ENCODE measurements around the gene CUL9.

Gene CUL9

GRCh38 chr6:43231053-43231452 lies 49.1 kb downstream of the CUL9 start:
- no peak for DNase-seq

GRCh38 chr6:43231735-43232450 lies 49.9 kb downstream of the CUL9 start:
- DNase-seq = no peak

GRCh38 chr6:43235841-43236240 lies 53.8 kb downstream of the CUL9 start:
- DNase-seq = no peak

DNA sequence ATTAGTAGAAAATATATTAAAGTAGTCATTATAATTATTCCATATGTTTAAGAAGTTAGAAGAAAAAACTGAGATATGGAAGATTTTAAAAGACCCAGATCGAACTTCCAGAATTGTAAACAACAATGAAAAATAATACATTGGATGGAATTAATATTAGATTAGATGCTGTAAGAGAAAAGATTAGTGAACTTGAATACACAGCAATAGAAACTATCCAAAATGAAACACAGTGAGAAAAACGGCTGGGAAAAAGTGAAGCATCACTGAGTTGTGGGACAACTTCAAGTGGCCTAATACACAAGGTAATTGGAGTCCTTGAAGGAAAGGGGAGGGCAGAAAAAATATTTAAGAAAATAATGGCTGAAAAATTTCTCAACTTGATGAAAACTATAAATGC lies 57.1 kb downstream of the CUL9 start:
- DNase-seq = no peak

DNA sequence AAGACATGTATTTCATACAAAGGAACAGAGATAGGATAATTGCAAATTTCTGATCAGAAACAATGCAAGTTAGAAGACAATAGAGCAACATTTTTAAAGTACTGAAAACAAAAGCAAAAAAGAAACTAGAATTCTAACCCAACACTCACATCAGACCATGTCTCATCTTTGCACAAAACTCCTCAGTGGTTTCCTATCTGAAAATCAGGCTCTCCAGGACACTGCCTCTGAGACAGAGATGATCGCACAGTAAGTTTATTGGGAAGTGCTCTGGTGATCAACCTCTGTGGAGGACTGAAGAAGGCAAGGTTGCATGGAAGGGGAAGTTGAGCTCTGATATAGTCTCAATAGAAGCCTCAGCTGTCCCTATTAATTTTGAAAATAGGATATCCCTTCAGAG lies 59.0 kb downstream of the CUL9 start:
- DNase-seq = peak in 3 of 4 experiments; percentile 29 to 31 (median 31)

DNA sequence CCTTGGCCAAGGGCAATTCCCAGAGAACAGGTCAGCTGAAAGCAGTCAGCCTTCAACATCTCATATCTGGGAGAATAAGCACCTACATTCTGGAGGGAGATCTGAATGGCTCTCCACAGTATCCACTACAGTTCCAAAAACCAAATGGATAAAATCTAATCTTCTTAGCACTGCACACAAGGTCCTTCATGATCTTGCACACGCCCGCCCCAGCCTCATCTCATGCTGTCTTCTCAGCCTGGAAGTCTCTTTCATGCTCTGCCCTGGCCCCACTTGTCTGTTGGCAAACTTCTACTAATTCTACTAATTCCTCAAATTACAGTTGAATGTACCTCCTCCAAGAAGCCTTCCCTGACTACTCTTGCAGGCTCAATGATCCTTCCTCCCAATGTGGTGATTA lies 59.5 kb downstream of the CUL9 start:
- DNase-seq = no peak

DNA sequence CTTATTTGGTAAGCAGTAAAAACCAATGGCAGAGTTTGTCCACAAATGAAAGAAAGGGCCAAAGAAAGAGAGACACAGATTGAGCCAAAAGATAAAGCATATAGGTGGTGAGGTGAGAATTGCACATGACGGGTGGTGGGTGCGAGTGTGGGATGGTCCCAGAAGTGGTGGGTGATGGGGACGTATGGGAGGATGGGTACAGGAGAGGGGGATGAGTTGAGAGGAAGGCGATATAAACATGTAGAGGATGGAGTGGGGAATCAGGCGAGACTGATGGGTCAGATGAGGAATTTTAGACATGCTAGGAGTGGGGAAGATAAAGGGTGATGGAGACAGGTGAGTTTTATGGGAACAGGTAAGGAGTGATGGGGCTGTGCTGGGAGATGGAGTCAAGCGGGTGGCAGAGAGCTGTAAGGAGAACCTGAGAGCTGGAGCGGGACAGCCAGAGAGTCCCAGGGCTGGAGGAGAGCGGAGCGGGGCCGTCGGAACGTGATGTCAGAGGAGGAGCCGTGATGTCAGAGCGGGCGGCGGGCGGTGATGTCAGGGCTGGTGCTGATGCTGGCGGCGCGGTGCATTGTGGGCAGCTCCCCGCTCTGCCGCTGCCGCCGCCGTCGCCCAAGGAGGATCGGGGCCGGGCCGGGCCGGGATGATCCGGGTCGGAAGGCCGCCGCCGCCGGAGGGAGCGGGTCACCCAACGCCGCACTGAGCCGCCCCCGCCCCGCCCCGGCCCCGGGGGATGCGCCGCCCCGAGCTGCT lies 61.1 kb downstream of the CUL9 start, which contains the start of gene TTBK1:
TSS of gene TTBK1 (plus strand) at position 574 of the 756 bp plus-strand sequence. CDS start 3,180 bp downstream, outside the sequence.
- DNase-seq = no peak

DNA sequence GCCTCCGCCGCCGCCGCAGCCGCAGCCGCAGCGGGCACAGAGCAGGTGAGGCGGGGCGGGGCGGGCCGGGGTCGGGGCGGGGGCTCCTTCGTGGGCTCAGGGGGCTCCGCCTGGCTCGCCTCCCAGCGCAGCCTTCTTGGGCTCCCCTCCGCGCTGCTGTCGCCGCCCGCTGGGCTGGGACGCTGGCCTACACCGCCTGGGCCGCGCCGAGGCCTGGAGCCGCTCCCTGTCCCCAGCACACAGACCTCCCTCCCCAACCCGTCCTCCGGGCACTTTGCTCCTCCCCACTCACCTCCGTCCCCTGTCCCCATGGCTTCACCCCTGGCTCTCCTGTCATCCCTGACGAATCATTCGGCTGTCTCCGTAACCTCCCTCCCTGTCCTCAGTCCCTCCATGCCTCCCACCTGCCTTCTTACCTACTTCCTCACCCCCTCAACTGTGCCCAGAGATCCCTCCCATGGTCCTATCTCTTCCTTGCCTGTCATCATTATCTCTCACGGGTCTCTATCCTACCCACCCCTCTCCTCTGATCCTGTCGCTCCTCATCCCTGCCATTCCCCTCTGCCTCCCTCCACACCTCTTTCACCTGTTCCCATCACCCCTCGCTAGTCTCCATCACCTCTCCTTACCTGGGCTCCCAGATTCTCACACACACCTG lies 61.8 kb downstream of the CUL9 start:
- no peak for DNase-seq

GRCh38 chr6:43246301-43247113 lies 64.5 kb downstream of the CUL9 start:
- DNase-seq = peak; percentile 41 to 67 (median 54)

GRCh38 chr6:43247114-43247999 lies 65.4 kb downstream of the CUL9 start:
- peak; percentile 61 to 85 (median 74) for DNase-seq

DNA sequence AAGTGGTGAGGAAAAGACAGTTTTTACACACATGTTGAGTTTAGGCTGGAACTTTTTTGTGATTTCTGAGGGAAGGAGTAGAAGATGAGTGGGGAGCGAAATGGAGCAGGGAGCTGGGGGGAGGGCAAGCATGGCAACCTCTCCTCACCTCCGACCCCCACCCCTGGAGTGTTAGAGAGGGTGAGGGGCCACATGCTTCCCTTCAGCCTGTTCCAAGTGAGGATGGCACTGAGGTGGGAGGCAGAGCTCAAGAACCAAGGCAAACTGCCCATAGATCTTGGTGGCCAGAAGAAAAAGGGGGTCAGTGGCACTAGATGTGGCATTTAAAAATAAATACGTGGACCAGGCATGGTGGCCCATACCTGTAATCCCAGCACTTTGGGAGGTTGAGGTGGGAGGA lies 66.1 kb downstream of the CUL9 start:
- no peak for DNase-seq

- no peak for DNase-seq
Measured at GRCh38 chr6:43248791-43249190, 66.8 kb downstream of the CUL9 start.

DNA sequence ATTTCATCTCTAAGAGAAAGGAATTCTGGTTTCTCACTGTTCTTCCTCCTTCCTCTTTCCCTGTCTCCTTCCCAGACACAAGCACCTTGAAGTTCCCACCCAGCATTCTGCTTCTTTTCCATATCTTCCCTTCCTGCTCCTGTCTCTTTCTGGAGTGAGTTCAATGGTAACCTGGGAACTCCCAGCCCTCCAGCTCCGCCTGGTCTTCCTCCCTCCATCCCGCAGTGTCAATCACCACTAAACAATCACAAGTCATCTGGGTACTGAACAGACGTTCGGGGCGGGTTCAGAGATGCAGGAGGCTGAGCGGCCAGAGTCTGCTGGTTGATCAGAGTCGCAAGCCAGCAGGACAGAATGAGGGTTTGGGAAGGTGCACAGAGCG lies 69.0 kb downstream of the CUL9 start:
- peak in 1 of 4 experiments; percentile 21 for DNase-seq

GRCh38 chr6:43253401-43253800 lies 71.4 kb downstream of the CUL9 start:
- no peak for DNase-seq

DNA sequence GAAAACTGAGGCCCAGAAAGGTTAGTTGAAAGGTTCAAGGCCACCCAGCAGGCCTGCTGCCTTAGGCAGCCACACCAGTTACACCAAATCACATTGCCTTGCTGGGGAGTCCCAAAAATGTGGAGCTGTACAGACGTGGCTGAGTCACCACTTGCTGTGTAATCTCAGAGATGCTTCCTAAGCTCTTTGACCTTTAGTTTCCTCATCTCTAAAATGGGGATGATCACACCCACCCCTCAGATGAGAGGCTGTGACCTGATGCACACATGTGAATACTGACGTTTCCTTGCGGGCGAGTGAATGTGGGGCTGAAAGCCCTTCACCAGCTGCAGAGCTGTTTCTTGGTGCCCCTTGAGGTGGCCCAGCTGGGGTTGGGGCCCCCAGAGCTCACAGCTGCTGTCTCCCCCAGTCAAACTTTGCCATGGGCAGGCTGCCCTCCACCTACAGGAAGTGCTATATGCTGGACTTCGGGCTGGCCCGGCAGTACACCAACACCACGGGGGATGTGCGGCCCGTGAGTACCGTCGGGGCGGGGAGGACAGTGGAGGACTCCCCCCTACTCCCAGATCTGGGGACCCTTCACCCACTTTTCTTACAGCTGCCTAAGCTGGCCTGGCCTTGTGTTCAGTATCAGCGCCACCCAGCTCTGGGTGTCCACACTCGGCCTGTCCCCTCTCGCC lies 72.3 kb downstream of the CUL9 start:
- DNase-seq = peak; percentile 61 to 85 (median 74)

- DNase-seq = no peak
Measured at GRCh38 chr6:43254846-43255245, 72.8 kb downstream of the CUL9 start.

DNA sequence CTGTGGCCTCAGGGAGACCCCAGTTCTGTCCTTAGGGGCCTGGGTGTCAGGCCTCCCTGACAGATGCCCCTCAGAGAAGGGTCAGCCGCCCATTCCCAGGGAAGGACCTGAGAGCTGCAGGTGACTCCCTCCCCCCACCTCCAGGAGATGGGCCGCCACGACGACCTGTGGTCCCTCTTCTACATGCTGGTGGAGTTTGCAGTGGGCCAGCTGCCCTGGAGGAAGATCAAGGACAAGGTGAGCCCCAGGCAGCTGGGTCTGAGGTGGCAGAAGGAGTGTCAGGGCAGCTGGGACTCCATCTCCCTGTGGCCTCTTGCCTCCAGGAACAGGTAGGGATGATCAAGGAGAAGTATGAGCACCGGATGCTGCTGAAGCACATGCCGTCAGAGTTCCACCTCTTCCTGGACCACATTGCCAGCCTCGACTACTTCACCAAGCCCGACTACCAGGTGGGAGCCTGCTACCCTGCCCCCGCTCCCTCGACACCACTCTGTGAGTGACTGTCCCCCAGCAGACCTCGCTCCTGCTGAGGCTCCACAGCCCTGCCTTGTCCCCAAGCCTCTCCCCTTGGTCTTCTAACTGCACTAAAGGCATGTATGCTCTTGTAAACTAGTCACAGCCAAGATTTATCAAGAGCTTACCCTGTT lies 73.5 kb downstream of the CUL9 start:
- DNase-seq = no peak

- no peak for DNase-seq
Measured at GRCh38 chr6:43256670-43257366, 74.8 kb downstream of the CUL9 start.

- DNase-seq = peak in 3 of 4 experiments; percentile 33 to 63 (median 62)
Measured at GRCh38 chr6:43257367-43258145, 75.6 kb downstream of the CUL9 start.

Measured in suppressor macrophage (primary cell).